GM11168 (cell line): Measurements from ENCODE around the gene CCDC174.

Experiments
- in situ Hi-C: fragments of 300-500 bp; cut with MboI; formaldehyde crosslinking; loops from one replicate; pipeline ENCODE4 v1.12.0; 2022; ENCODE audit warnings: low sequenced_read_pairs; ENCODE audit not compliant: unreplicated experiment

CCDC174 gene

DNA sequence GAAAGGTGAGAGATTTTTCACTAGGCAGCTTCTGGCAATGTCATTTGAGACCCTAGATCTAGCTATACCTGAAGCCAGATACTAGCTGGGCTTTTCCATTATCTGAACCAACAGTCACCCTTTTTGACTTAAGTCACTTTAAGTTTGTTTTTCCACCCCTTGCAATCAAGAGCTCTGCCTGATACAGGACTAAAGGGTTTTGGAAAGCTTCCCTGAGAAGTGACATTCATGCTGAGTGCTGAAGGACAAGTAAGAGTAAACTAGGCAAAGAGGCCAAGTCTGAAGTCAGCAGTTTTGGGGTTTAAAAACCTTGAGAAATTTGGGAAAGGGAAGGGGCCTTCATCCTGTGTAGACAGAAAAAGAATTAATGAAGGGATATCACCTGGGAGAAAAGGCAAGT is 27.1 kb upstream of the CCDC174 start:
- in situ Hi-C loops = no loop called here

DNA sequence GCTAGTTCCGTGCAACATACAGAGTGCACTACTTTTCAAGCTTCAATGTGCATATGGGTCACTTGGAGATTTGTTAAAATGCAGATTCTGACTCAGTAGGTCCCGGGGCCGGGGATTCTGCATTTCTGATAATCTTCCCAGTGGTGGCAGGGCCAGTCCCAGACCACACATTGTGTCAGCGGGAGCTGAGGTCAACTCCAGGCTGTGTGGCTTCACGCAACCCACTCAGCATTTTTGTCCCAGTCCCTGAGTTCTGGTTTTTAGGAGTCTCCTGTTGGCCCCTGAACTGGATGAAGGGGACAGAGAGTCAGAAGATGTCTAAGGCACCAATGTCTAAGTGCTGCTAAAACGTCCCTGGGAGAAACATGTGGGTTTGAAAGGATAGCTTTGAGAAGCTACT is 26.1 kb upstream of the CCDC174 start:
- in situ Hi-C loops = no loop called here

GRCh38 chr3:14627815-14628214 is 23.7 kb upstream of the CCDC174 start:
- in situ Hi-C loops = no loop called here

- in situ Hi-C loops = no loop called here
These were observed 23.2 kb upstream of the CCDC174 start for GRCh38 chr3:14628406-14628805.

- in situ Hi-C loops = no loop called here
These were observed 21.0 kb upstream of the CCDC174 start for GRCh38 chr3:14630404-14631100.

GRCh38 chr3:14631101-14631497 is 20.5 kb upstream of the CCDC174 start:
- in situ Hi-C loops = no loop called here

DNA sequence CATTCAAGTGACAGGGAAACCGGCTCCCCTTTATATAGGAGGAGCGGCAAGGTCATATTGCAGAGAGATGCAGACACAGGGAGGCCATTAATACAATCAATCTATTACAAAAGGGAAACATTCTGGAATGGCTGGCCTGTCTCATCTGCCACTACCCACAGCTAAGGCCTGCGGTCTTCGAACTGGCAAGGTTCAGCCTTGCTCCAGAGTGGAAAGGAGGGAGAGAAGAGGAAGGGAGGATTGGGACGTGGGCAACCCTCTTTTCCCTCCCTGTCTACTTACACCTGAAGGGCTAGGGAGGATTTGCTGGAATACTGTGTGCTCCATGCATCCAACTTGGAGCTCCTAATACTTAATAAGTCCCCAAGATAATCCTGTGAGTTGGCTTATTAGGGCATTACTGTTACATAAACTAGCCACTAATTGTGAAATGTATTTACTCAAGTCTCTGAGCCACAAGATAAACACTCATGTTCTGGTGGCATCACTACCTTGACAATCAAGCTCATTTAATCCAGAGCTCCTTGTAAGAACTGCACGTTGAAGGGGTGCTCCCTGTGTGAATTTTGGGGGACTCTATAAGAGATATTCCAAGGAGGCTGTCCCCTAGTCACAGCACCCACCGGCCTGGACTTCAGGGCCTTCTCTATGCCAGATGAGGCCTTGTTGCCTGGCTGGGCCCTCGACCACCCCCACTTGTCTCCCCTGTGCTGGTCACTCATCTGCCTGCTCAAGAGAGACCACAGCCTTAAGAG is 19.7 kb upstream of the CCDC174 start:
- in situ Hi-C loops = no loop called here

DNA sequence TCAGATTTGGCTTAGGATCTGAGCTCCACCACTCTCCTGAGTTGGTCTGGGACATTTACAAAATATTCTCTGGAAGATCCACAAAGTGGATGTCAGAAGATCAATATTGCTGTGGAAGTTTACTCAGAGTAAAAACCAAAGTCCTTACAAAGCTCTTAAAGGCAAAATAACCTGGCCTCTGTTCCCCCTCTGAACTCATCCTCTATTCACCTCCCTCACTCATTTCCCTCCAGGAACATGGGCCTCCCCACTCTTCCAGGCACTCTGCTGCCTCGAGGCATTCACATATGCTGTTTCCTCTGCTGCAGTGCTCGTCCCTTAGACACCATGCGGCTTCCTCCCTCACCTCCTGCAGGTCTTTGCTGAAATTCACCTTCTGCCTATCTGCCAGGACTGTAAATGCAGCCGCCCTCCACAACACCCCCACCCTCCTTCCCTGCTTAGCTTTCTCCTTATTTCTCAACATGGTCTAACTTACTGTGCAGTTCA is 19.1 kb upstream of the CCDC174 start:
- in situ Hi-C loops = no loop called here

DNA sequence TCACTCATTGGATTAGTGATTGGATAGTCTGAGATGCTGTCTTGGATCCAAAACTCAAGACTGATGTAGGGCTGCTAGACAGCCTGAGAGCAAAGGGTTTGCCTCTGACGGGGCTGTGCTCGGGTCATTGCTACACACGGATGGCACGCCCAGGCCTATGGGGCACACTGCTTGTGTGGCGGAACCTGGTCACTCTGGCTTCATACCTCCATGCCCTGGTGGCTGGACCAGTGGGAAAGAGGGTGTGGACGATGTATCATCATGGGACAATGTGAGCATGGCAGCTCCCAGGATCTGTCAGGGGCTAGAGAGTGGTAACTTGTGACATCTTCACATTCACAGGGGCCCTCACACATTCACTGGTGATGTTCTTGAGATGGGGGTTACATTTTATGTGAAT is 18.1 kb upstream of the CCDC174 start:
- in situ Hi-C loops = no loop called here

- in situ Hi-C loops = no loop called here
These were observed 17.6 kb upstream of the CCDC174 start for GRCh38 chr3:14633819-14634424.

DNA sequence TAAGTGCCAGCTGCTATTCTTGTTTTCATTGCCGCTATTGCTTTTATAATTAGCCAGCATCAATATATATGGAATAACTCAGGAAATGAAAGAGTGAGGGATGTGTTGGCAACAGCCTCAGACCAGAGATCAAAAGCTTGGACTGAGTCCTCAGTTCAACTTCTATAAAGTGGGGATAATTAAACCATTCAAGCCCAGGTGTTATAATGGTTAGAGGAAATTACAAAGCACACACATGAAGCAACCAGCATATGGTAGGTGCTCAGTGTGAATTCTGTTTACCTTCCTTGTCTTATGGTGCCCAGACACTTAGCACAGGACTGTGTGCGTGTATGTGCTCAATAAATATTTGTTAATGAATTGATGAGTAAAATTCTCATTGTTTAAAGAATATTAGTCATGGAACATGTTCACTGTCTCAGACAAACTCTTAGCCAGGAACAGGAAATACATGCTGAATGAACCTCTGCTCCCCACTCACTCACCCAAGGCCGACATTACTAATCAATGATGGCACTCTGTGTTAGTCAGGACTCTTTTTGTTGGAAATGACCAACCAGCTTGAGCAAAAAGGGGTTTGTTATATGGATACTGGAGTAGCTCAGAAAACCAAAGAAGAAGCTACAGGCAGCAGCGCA is 16.7 kb upstream of the CCDC174 start:
- in situ Hi-C loops = loop anchor here (5.0 kb wide), 1 partner anchor 282 kb away; no protein-coding TSS in a partner anchor

GRCh38 chr3:14636496-14637087 is 15.0 kb upstream of the CCDC174 start:
- in situ Hi-C loops = loop anchor here (5.0 kb wide), 1 partner anchor 281 kb away; no protein-coding TSS in a partner anchor

GRCh38 chr3:14640157-14640562 is 11.4 kb upstream of the CCDC174 start:
- in situ Hi-C loops = no loop called here

- in situ Hi-C loops = no loop called here
These were observed 10.8 kb upstream of the CCDC174 start for GRCh38 chr3:14640734-14641133.

DNA sequence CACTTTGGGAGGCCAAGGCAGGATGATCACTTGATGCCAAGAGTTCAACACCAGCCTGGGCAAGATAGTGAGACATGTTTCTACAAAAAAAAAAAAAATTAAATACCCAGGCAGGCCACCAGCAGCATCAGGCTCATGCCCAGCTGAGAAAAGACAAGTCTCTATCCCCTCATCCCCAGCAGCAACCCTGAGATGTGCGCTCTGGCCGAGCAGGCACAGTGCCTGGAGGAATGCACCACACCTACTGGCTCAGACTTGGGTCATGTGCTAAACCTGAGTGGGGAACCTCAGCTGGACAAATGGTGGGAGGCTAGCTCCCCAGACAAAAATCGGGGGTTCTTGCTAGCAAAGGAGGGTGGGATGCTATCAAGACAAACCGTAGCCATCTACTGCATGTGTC is 10.2 kb upstream of the CCDC174 start:
- in situ Hi-C loops = no loop called here

DNA sequence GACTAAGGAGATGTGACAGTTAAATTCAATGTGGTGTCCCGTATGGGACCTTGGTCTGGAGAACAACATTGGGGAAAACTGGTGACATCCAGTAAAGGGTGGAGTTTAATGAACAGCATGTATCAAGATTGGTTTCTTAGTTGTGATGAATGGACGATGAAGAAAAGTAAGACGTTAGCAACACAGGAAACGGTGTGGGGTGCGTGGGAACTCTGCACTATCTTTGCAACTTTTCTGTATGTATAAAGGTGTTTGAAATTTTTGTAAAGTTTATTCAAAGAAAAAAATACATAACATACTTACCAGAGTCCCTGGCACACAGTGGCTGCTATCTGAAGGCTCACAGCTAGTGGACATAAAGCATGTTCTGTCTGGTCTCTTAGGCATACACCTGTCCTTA is 6.1 kb upstream of the CCDC174 start:
- in situ Hi-C loops = no loop called here

GRCh38 chr3:14646131-14646573 is 5.4 kb upstream of the CCDC174 start:
- in situ Hi-C loops = no loop called here

GRCh38 chr3:14646589-14647413 is 4.8 kb upstream of the CCDC174 start:
- in situ Hi-C loops = no loop called here
